M059J (cell line): ENCODE results near the gene ANKS3. TPM values are rescaled to one million over a fixed set of nuclear protein-coding genes. Genes with fewer than 3 reads are reported as not detected.

Experiments
- DNase-seq: peaks from one replicate; pipeline ENCODE4 v3.0.0-alpha.2; 2012; ENCODE audit warnings: low read depth
- total RNA-seq: library from RNA; depleted of rRNA; stranded (reverse); fragments of >200 nt; shearing (Covaris generic); gene quantifications from 2 replicates; pipeline ENCODE4 v1.2.3, GENCODE V29; 2014

Gene ANKS3
- total RNA-seq, 1 experiment from 2014 or later = 15.8 TPM

- no peak for DNase-seq
Measured at GRCh38 chr16:4673387-4674046, 60.6 kb downstream of the ANKS3 start.

- DNase-seq = no peak
Measured at GRCh38 chr16:4668313-4668960, 65.6 kb downstream of the ANKS3 start.

GRCh38 chr16:4667203-4667963 lies 66.7 kb downstream of the ANKS3 start:
- no peak for DNase-seq

- DNase-seq = no peak
Measured at GRCh38 chr16:4666537-4667202, 67.4 kb downstream of the ANKS3 start.

- DNase-seq = no peak
Measured at GRCh38 chr16:4664538-4665418, 69.3 kb downstream of the ANKS3 start.

GRCh38 chr16:4663777-4664465 lies 70.2 kb downstream of the ANKS3 start:
- DNase-seq = no peak

GRCh38 chr16:4663465-4663776 lies 70.7 kb downstream of the ANKS3 start:
- DNase-seq = no peak

GRCh38 chr16:4661661-4662060 lies 72.4 kb downstream of the ANKS3 start:
- DNase-seq = no peak

GRCh38 chr16:4660454-4661007 lies 73.5 kb downstream of the ANKS3 start:
- DNase-seq = peak; percentile 70

- no peak for DNase-seq
Measured at GRCh38 chr16:4659363-4660353, 74.4 kb downstream of the ANKS3 start.

GRCh38 chr16:4656695-4657686 lies 77.1 kb downstream of the ANKS3 start:
- DNase-seq = no peak

GRCh38 chr16:4656221-4656620 lies 77.8 kb downstream of the ANKS3 start:
- DNase-seq = no peak

- DNase-seq = no peak
Measured at GRCh38 chr16:4655801-4656200, 78.3 kb downstream of the ANKS3 start.

GRCh38 chr16:4654964-4655590 lies 79.0 kb downstream of the ANKS3 start:
- no peak for DNase-seq

GRCh38 chr16:4654011-4654963 lies 79.8 kb downstream of the ANKS3 start:
- DNase-seq = no peak

GRCh38 chr16:4652561-4652960 lies 81.5 kb downstream of the ANKS3 start:
- DNase-seq = no peak
